GM18526 (cell line): ENCODE results near the gene LRRC26.

Experiments
- POLR2A ChIP-seq: IDR thresholded peaks from 3 replicates; pipeline ENCODE4 v1.6.1; 2011; ENCODE audit not compliant: insufficient read length; ENCODE audit errors: extremely low read depth

LRRC26 gene

GRCh38 chr9:137167747-137168572, 1.9 kb downstream of the LRRC26 start:
- TF ChIP-seq POLR2A: no peak

- no peak for TF ChIP-seq POLR2A
Measured at GRCh38 chr9:137167277-137167746, 2.5 kb downstream of the LRRC26 start.

- TF ChIP-seq POLR2A: no peak
Measured at GRCh38 chr9:137166380-137167229, 3.2 kb downstream of the LRRC26 start.

GRCh38 chr9:137165250-137165836, 4.5 kb downstream of the LRRC26 start:
- no peak for TF ChIP-seq POLR2A

- no peak for TF ChIP-seq POLR2A
Measured at GRCh38 chr9:137164370-137165249, 5.2 kb downstream of the LRRC26 start.

GRCh38 chr9:137163805-137164204, 6.0 kb downstream of the LRRC26 start:
- TF ChIP-seq POLR2A: no peak

GRCh38 chr9:137163365-137163715, 6.5 kb downstream of the LRRC26 start:
- TF ChIP-seq POLR2A: no peak

- no peak for TF ChIP-seq POLR2A
Measured at GRCh38 chr9:137162505-137163364, 7.1 kb downstream of the LRRC26 start.

GRCh38 chr9:137161558-137162486, 8.0 kb downstream of the LRRC26 start:
- TF ChIP-seq POLR2A: no peak

GRCh38 chr9:137160716-137161557, 8.9 kb downstream of the LRRC26 start:
- TF ChIP-seq POLR2A: no peak

- no peak for TF ChIP-seq POLR2A
Measured at GRCh38 chr9:137160054-137160425, 9.8 kb downstream of the LRRC26 start.
